HEK293 (cell line): ENCODE results near the gene TBC1D22A.

Experiments used
- GLI4 ChIP-seq: fragments of 450-650 bp; formaldehyde crosslinking; IDR thresholded peaks from 2 replicates; pipeline ENCODE4 v1.5.1; 2016; ENCODE audit warnings: missing biosample characterization, missing genetic modification characterization
- GLIS1 ChIP-seq: fragments of 450-650 bp; formaldehyde crosslinking; IDR thresholded peaks from 2 replicates; pipeline ENCODE4 v1.5.1; 2016; ENCODE audit warnings: missing biosample characterization, missing genetic modification characterization
- HOXD13 ChIP-seq: sonication (generic); formaldehyde crosslinking; IDR thresholded peaks from 2 replicates; pipeline ENCODE4 v1.8.0; 2022; ENCODE audit warnings: missing genetic modification reagents, borderline replicate concordance
- IKZF3 ChIP-seq: fragments of 450-650 bp; IDR thresholded peaks from 2 replicates; pipeline ENCODE4 v1.5.0; 2018; ENCODE audit warnings: missing biosample characterization, mild to moderate bottlenecking, missing genetic modification characterization, moderate library complexity
- RBAK ChIP-seq: fragments of 450-650 bp; formaldehyde crosslinking; IDR thresholded peaks from 2 replicates; pipeline ENCODE4 v1.5.1; 2016; ENCODE audit warnings: missing biosample characterization, missing genetic modification characterization
- REPIN1 ChIP-seq: fragments of 450-650 bp; formaldehyde crosslinking; IDR thresholded peaks from 2 replicates; pipeline ENCODE4 v1.5.1; 2017; ENCODE audit warnings: missing biosample characterization, missing genetic modification characterization, low read depth
- SP2 ChIP-seq: fragments of 450-650 bp; formaldehyde crosslinking; IDR thresholded peaks from 2 replicates; pipeline ENCODE4 v1.5.1; 2016; ENCODE audit warnings: missing biosample characterization, missing genetic modification characterization
- SP3 ChIP-seq: fragments of 450-650 bp; formaldehyde crosslinking; IDR thresholded peaks from 2 replicates; pipeline ENCODE4 v1.5.1; 2016; ENCODE audit warnings: missing biosample characterization, missing genetic modification characterization
- ZBTB1 ChIP-seq: fragments of 450-650 bp; formaldehyde crosslinking; IDR thresholded peaks from 2 replicates; pipeline ENCODE4 v1.5.1; 2016; ENCODE audit warnings: missing biosample characterization, missing genetic modification characterization
- ZBTB17 ChIP-seq: fragments of 450-650 bp; formaldehyde crosslinking; IDR thresholded peaks from 2 replicates; pipeline ENCODE4 v1.5.1; 2016; ENCODE audit warnings: missing biosample characterization, missing genetic modification characterization
- ZBTB21 ChIP-seq: fragments of 450-650 bp; formaldehyde crosslinking; IDR thresholded peaks from 2 replicates; pipeline ENCODE4 v1.5.1; 2017; ENCODE audit warnings: missing biosample characterization, missing genetic modification characterization
- ZBTB8A ChIP-seq: fragments of 450-650 bp; formaldehyde crosslinking; IDR thresholded peaks from 2 replicates; pipeline ENCODE4 v1.5.1; 2016; ENCODE audit warnings: missing biosample characterization, missing genetic modification characterization
- ZFP41 ChIP-seq: fragments of 450-650 bp; formaldehyde crosslinking; IDR thresholded peaks from 2 replicates; pipeline ENCODE4 v1.5.1; 2016; ENCODE audit warnings: missing biosample characterization, missing genetic modification characterization, borderline replicate concordance
- ZNF202 ChIP-seq: fragments of 450-650 bp; formaldehyde crosslinking; IDR thresholded peaks from 2 replicates; pipeline ENCODE4 v1.5.1; 2016; ENCODE audit warnings: missing biosample characterization, missing genetic modification characterization, borderline replicate concordance
- ZNF24 ChIP-seq: fragments of 450-650 bp; formaldehyde crosslinking; IDR thresholded peaks from 2 replicates; pipeline ENCODE4 v1.5.1; 2016; ENCODE audit warnings: missing biosample characterization, missing genetic modification characterization
- ZNF341 ChIP-seq: fragments of 450-650 bp; formaldehyde crosslinking; IDR thresholded peaks from 2 replicates; pipeline ENCODE4; 2016; ENCODE audit warnings: low read depth, missing biosample characterization, missing genetic modification characterization
- ZNF473 ChIP-seq: fragments of 450-650 bp; formaldehyde crosslinking; IDR thresholded peaks from 2 replicates; pipeline ENCODE4 v1.5.1; 2017; ENCODE audit warnings: missing biosample characterization, missing genetic modification characterization
- ZNF621 ChIP-seq: fragments of 450-650 bp; formaldehyde crosslinking; IDR thresholded peaks from 2 replicates; pipeline ENCODE4 v1.5.1; 2017; ENCODE audit warnings: missing biosample characterization, missing genetic modification characterization
- ZNF623 ChIP-seq: fragments of 450-650 bp; formaldehyde crosslinking; IDR thresholded peaks from 2 replicates; pipeline ENCODE4 v1.5.1; 2016; ENCODE audit warnings: missing biosample characterization, missing genetic modification characterization
- ZNF660 ChIP-seq: fragments of 450-650 bp; IDR thresholded peaks from 2 replicates; pipeline ENCODE4 v1.5.1; 2018; ENCODE audit warnings: missing biosample characterization, mild to moderate bottlenecking, missing genetic modification characterization
- ZNF701 ChIP-seq: fragments of 450-650 bp; formaldehyde crosslinking; IDR thresholded peaks from 2 replicates; pipeline ENCODE4 v1.5.1; 2016; ENCODE audit warnings: missing biosample characterization, missing genetic modification characterization
- ZNF747 ChIP-seq: fragments of 450-650 bp; formaldehyde crosslinking; IDR thresholded peaks from 2 replicates; pipeline ENCODE4 v1.5.1; 2016; ENCODE audit warnings: missing biosample characterization, missing genetic modification characterization
- ZNF76 ChIP-seq: fragments of 450-650 bp; formaldehyde crosslinking; IDR thresholded peaks from 2 replicates; pipeline ENCODE4; 2016; ENCODE audit warnings: low read depth, missing biosample characterization, missing genetic modification characterization, borderline replicate concordance
- ZNF785 ChIP-seq: fragments of 450-650 bp; formaldehyde crosslinking; IDR thresholded peaks from 2 replicates; pipeline ENCODE4 v1.5.1; 2016; ENCODE audit warnings: missing biosample characterization, missing genetic modification characterization
- ZNF791 ChIP-seq: fragments of 450-650 bp; formaldehyde crosslinking; IDR thresholded peaks from 2 replicates; pipeline ENCODE4 v1.5.1; 2016; ENCODE audit warnings: missing biosample characterization, missing genetic modification characterization
- ZNF837 ChIP-seq: fragments of 450-650 bp; formaldehyde crosslinking; IDR thresholded peaks from 2 replicates; pipeline ENCODE4 v1.5.1; 2016; ENCODE audit warnings: missing biosample characterization, missing genetic modification characterization
- TF ChIP-seq, protein P1 (sequence below): fragments of 450-650 bp; formaldehyde crosslinking; optimal IDR thresholded peaks from 2 replicates; pipeline ENCODE3; 2016; ENCODE audit warnings: missing biosample characterization, mild to moderate bottlenecking, missing genetic modification characterization
- TF ChIP-seq, protein P2 (sequence below): fragments of 450-650 bp; formaldehyde crosslinking; IDR thresholded peaks from 2 replicates; pipeline ENCODE4 v1.5.1; 2016; ENCODE audit warnings: missing biosample characterization, missing genetic modification characterization
- TF ChIP-seq, protein P3 (sequence below): fragments of 450-650 bp; formaldehyde crosslinking; IDR thresholded peaks from 2 replicates; pipeline ENCODE4 v1.5.1; 2017; ENCODE audit warnings: missing biosample characterization, missing genetic modification characterization
- TF ChIP-seq, protein P4 (sequence below): fragments of 450-650 bp; formaldehyde crosslinking; conservative IDR thresholded peaks from 2 replicates; pipeline ENCODE4 v1.5.1; 2016; ENCODE audit warnings: low read depth, missing biosample characterization, missing genetic modification characterization

TBC1D22A gene

DNA sequence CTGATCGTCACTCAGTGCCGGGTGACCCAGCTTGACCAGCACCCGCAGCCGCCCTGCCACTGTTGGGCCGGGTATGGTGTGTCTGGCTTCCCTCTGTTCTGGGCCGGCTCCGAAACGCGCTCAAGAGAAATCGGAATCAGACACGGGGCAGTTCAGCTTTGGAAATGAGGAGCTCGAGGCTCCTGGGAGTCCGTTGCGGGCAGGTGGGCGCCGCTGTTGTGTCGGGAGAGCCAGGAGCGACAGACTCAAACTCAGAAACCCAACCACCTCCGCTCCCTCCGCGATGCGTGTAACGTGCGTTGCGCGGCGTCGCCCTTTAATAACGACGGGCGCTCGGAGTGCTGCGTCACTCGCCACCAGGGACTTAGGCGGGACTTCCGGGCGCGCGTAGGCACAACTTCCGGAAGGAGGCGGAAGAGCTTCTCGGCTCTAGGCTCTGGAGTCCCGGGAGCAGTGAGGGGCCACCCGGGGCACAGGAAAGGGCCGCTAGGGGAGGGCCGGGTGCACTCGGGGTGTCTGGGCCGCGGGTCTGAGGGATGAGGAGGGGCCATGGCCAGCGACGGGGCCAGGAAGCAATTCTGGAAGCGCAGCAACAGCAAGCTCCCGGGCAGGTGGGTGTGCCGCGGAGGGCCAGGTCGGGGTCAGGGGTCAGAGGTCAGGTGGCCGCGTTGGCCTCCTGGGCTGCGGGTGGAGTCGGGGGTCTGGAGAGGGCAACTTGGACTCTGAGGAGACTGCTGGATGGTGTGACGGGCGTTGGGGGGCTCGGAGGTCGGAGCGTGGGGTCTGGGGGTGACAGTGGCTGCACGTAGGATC lies at the start of gene TBC1D22A (continued):
- TF ChIP-seq ZNF24 (tag by site-specific recombination) (peak; percentile 48), ZNF785 (tag by site-specific recombination) (0 out of 2 replicates have a peak, but pooled peaks have one; percentile 8), ZNF473 (tag by site-specific recombination) (no peak), ZFP41 (no peak), ZNF747 (tag by site-specific recombination) (no peak), IKZF3 (peak; percentile 8; the same call in 1 of the 2 replicates), ZNF837 (tag by site-specific recombination) (no peak), SP2 (peak; percentile 89), REPIN1 (tag by site-specific recombination) (no peak), ZNF341 (tag by site-specific recombination) (peak; percentile 65), RBAK (tag by site-specific recombination) (no peak), ZBTB21 (peak; percentile 96), HOXD13 (CRISPR knock-in tag) (0 out of 2 replicates have a peak, but pooled peaks have one; percentile 46), SP3 (tag by site-specific recombination) (peak; percentile 69), ZNF202 (tag by site-specific recombination) (no peak), ZNF701 (0 out of 2 replicates have a peak, but pooled peaks have one; percentile 25), ZBTB1 (tag by site-specific recombination) (peak; percentile 86; the same call in 1 of the 2 replicates), GLI4 (peak; percentile 77; the same call in 1 of the 2 replicates), GLIS1 (tag by site-specific recombination) (peak; percentile 50; the same call in 1 of the 2 replicates), ZNF623 (tag by site-specific recombination) (peak; percentile 31; the same call in 1 of the 2 replicates), ZNF791 (tag by site-specific recombination) (no peak), ZNF660 (tag by site-specific recombination) (no peak), ZNF76 (tag by site-specific recombination) (peak; percentile 50), ZBTB17 (tag by site-specific recombination) (peak; percentile 83), ZBTB8A (tag by site-specific recombination) (peak; percentile 92), ZNF621 (tag by site-specific recombination) (no peak)
- TF ChIP-seq, protein P1, sequence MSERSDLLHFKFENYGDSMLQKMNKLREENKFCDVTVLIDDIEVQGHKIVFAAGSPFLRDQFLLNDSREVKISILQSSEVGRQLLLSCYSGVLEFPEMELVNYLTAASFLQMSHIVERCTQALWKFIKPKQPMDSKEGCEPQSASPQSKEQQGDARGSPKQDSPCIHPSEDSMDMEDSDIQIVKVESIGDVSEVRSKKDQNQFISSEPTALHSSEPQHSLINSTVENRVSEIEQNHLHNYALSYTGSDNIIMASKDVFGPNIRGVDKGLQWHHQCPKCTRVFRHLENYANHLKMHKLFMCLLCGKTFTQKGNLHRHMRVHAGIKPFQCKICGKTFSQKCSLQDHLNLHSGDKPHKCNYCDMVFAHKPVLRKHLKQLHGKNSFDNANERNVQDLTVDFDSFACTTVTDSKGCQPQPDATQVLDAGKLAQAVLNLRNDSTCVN: peak; percentile 85
- TF ChIP-seq, protein P2, sequence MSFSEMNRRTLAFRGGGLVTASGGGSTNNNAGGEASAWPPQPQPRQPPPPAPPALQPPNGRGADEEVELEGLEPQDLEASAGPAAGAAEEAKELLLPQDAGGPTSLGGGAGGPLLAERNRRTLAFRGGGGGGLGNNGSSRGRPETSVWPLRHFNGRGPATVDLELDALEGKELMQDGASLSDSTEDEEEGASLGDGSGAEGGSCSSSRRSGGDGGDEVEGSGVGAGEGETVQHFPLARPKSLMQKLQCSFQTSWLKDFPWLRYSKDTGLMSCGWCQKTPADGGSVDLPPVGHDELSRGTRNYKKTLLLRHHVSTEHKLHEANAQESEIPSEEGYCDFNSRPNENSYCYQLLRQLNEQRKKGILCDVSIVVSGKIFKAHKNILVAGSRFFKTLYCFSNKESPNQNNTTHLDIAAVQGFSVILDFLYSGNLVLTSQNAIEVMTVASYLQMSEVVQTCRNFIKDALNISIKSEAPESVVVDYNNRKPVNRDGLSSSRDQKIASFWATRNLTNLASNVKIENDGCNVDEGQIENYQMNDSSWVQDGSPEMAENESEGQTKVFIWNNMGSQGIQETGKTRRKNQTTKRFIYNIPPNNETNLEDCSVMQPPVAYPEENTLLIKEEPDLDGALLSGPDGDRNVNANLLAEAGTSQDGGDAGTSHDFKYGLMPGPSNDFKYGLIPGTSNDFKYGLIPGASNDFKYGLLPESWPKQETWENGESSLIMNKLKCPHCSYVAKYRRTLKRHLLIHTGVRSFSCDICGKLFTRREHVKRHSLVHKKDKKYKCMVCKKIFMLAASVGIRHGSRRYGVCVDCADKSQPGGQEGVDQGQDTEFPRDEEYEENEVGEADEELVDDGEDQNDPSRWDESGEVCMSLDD (tag by site-specific recombination): peak; percentile 96
- TF ChIP-seq, protein P3, sequence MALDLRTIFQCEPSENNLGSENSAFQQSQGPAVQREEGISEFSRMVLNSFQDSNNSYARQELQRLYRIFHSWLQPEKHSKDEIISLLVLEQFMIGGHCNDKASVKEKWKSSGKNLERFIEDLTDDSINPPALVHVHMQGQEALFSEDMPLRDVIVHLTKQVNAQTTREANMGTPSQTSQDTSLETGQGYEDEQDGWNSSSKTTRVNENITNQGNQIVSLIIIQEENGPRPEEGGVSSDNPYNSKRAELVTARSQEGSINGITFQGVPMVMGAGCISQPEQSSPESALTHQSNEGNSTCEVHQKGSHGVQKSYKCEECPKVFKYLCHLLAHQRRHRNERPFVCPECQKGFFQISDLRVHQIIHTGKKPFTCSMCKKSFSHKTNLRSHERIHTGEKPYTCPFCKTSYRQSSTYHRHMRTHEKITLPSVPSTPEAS (tag by site-specific recombination): 0 out of 2 replicates have a peak, but pooled peaks have one; percentile 9
- TF ChIP-seq, protein P4, sequence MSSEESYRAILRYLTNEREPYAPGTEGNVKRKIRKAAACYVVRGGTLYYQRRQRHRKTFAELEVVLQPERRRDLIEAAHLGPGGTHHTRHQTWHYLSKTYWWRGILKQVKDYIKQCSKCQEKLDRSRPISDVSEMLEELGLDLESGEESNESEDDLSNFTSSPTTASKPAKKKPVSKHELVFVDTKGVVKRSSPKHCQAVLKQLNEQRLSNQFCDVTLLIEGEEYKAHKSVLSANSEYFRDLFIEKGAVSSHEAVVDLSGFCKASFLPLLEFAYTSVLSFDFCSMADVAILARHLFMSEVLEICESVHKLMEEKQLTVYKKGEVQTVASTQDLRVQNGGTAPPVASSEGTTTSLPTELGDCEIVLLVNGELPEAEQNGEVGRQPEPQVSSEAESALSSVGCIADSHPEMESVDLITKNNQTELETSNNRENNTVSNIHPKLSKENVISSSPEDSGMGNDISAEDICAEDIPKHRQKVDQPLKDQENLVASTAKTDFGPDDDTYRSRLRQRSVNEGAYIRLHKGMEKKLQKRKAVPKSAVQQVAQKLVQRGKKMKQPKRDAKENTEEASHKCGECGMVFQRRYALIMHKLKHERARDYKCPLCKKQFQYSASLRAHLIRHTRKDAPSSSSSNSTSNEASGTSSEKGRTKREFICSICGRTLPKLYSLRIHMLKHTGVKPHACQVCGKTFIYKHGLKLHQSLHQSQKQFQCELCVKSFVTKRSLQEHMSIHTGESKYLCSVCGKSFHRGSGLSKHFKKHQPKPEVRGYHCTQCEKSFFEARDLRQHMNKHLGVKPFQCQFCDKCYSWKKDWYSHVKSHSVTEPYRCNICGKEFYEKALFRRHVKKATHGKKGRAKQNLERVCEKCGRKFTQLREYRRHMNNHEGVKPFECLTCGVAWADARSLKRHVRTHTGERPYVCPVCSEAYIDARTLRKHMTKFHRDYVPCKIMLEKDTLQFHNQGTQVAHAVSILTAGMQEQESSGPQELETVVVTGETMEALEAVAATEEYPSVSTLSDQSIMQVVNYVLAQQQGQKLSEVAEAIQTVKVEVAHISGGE (tag by site-specific recombination): peak; percentile 90
